MM.1S (cell line): ENCODE measurements around the gene SLIT3.

ENCODE experiments used
- DNase-seq: peaks from one replicate; pipeline ENCODE4 v3.0.0-alpha.2; 2015
- H2AFZ ChIP-seq: fragments of 300-600 bp; sonication (generic); 2 replicates; pipeline ENCODE4 v1.6.0; 2016; ENCODE audit warnings: antibody characterized with exemption, low read length
- H3F3A ChIP-seq: fragments of 300-600 bp; sonication (generic); 2 replicates; pipeline ENCODE4 v1.6.1; 2016; ENCODE audit warnings: mild to moderate bottlenecking, antibody characterized with exemption, low read length, moderate library complexity, mixed read lengths; ENCODE audit not compliant: insufficient read depth
- H3K27ac ChIP-seq: fragments of 300-600 bp; sonication (generic); 2 replicates; pipeline ENCODE4 v1.5.1; 2016; ENCODE audit warnings: mild to moderate bottlenecking, low read length
- H3K27me3 ChIP-seq: fragments of 300-600 bp; sonication (generic); replicated peaks from 2 replicates; pipeline ENCODE4 v1.6.0; 2016; ENCODE audit warnings: low read length; ENCODE audit not compliant: insufficient read depth
- H3K36me3 ChIP-seq: fragments of 300-600 bp; sonication (generic); replicated peaks from 2 replicates; pipeline ENCODE4 v1.6.1; 2016; ENCODE audit warnings: mild to moderate bottlenecking, low read length, mixed read lengths; ENCODE audit not compliant: insufficient read depth
- H3K4me1 ChIP-seq: fragments of 300-600 bp; sonication (generic); 2 replicates; pipeline ENCODE4 v1.6.1; 2016; ENCODE audit warnings: low read length, mixed read lengths
- H3K4me2 ChIP-seq: fragments of 300-600 bp; sonication (generic); 2 replicates; pipeline ENCODE4 v1.6.0; 2016; ENCODE audit warnings: low read depth, low read length
- H3K4me3 ChIP-seq: fragments of 300-600 bp; sonication (generic); 2 replicates; pipeline ENCODE4 v1.5.1; 2016; ENCODE audit warnings: low read length, mixed read lengths
- H3K79me2 ChIP-seq: fragments of 300-600 bp; sonication (generic); 2 replicates; pipeline ENCODE4 v1.6.1; 2016; ENCODE audit warnings: mixed run types, low read length, mixed read lengths
- H3K9ac ChIP-seq: fragments of 300-600 bp; sonication (generic); 2 replicates; pipeline ENCODE4 v1.6.1; 2016; ENCODE audit warnings: low read length, mixed read lengths
- H3K9me2 ChIP-seq: fragments of 300-600 bp; sonication (generic); replicated peaks from 2 replicates; pipeline ENCODE4 v1.6.1; 2016; ENCODE audit warnings: mild to moderate bottlenecking, low read length, mixed read lengths; ENCODE audit not compliant: insufficient read depth
- H3K9me3 ChIP-seq: fragments of 300-600 bp; sonication (generic); replicated peaks from 2 replicates; pipeline ENCODE4 v1.6.1; 2016; ENCODE audit warnings: mild to moderate bottlenecking, low read length, mixed read lengths; ENCODE audit not compliant: insufficient read depth
- H4K20me1 ChIP-seq: fragments of 300-600 bp; sonication (generic); 2 replicates; pipeline ENCODE4 v1.6.1; 2016; ENCODE audit warnings: mild to moderate bottlenecking, low read length, moderate library complexity, mixed read lengths; ENCODE audit not compliant: insufficient read depth
- CTCF ChIP-seq: fragments of 300-600 bp; sonication (generic); IDR thresholded peaks from 2 replicates; pipeline ENCODE4 v1.5.1; 2016; ENCODE audit warnings: antibody characterized with exemption, low read length, mixed read lengths
- EZH2 ChIP-seq: fragments of 300-600 bp; sonication (generic); optimal IDR thresholded peaks from 2 replicates; pipeline ENCODE3; 2017; ENCODE audit warnings: low read depth, mild to moderate bottlenecking, antibody characterized with exemption, low read length, mixed read lengths
- EZH2phosphoT487 ChIP-seq: fragments of 300-600 bp; sonication (generic); IDR thresholded peaks from 2 replicates; pipeline ENCODE4 v1.6.1; 2018; ENCODE audit warnings: antibody characterized with exemption, low read length

SLIT3 gene

GRCh38 chr5:168713051-168713450 is 587.9 kb downstream of the SLIT3 start:
- Histone ChIP-seq H4K20me1 (no peaks in the 10 kb centered on the region), H3K27me3 (no peaks in the 10 kb centered on the region), H2AFZ (no peak overlapping the region), H3K9me2 (no peaks in the 10 kb centered on the region), H3K4me1 (no peaks in the 10 kb centered on the region), H3K4me2 (no peak overlapping the region), H3K9me3 (no peaks in the 10 kb centered on the region), H3K4me3 (no peak overlapping the region), H3K79me2 (no peaks in the 10 kb centered on the region), H3K9ac (no peak overlapping the region), H3K36me3 (no peaks in the 10 kb centered on the region), H3F3A (no peaks in the 10 kb centered on the region), H3K27ac (no peak overlapping the region)
- TF ChIP-seq EZH2phosphoT487 (no peak), CTCF (no peak), EZH2 (no peak)
- DNase-seq = no peak

- Histone ChIP-seq H3K27me3 (no peaks in the 10 kb centered on the region), H2AFZ (no peak overlapping the region), H3F3A (no peaks in the 10 kb centered on the region), H3K27ac (no peak overlapping the region), H3K4me1 (no peaks in the 10 kb centered on the region), H3K36me3 (no peaks in the 10 kb centered on the region), H3K79me2 (no peaks in the 10 kb centered on the region), H3K9me2 (no peaks in the 10 kb centered on the region), H3K9me3 (no peaks in the 10 kb centered on the region), H3K4me3 (no peak overlapping the region), H4K20me1 (no peaks in the 10 kb centered on the region), H3K9ac (no peak overlapping the region), H3K4me2 (no peak overlapping the region)
- no peak for DNase-seq
- no peak for TF ChIP-seq CTCF
- no peak for TF ChIP-seq EZH2phosphoT487
- TF ChIP-seq EZH2 = no peak
These were observed 588.5 kb downstream of the SLIT3 start for GRCh38 chr5:168712280-168712924.

- no peak overlapping the region for H3K4me3 ChIP-seq
- DNase-seq = no peak
- no peaks in the 10 kb centered on the region for H3K27me3 ChIP-seq
- H3F3A ChIP-seq = no peaks in the 10 kb centered on the region
- no peak overlapping the region for H3K27ac ChIP-seq
- no peak overlapping the region for H2AFZ ChIP-seq
- H3K9me3 ChIP-seq = no peaks in the 10 kb centered on the region
- no peak overlapping the region for H3K9ac ChIP-seq
- H3K9me2 ChIP-seq = no peaks in the 10 kb centered on the region
- H3K4me2 ChIP-seq = no peak overlapping the region
- no peaks in the 10 kb centered on the region for H3K79me2 ChIP-seq
- H4K20me1 ChIP-seq = no peaks in the 10 kb centered on the region
- no peaks in the 10 kb centered on the region for H3K4me1 ChIP-seq
- TF ChIP-seq EZH2phosphoT487 (no peak), EZH2 (no peak), CTCF (no peak)
- no peaks in the 10 kb centered on the region for H3K36me3 ChIP-seq
These were observed 590.2 kb downstream of the SLIT3 start for GRCh38 chr5:168710706-168711105.
